Stimulated activated CD4-positive, alpha-beta T cell treated with anti-CD3 and anti-CD28 coated beads, Interleukin-4, amount 100 ng/mL, for 48 hours (primary cell): ENCODE measurements around the gene SLC1A1.
A peak's percentile ranks its signal among the peaks of the same experiment; 100 is the strongest.

ENCODE experiments used
- DNase-seq, 2 donors: peaks; one replicate each; pipeline ENCODE4 v3.0.0-alpha.2; 2020; ENCODE audit warnings: low read depth in 2 of 2

SLC1A1 gene

DNA sequence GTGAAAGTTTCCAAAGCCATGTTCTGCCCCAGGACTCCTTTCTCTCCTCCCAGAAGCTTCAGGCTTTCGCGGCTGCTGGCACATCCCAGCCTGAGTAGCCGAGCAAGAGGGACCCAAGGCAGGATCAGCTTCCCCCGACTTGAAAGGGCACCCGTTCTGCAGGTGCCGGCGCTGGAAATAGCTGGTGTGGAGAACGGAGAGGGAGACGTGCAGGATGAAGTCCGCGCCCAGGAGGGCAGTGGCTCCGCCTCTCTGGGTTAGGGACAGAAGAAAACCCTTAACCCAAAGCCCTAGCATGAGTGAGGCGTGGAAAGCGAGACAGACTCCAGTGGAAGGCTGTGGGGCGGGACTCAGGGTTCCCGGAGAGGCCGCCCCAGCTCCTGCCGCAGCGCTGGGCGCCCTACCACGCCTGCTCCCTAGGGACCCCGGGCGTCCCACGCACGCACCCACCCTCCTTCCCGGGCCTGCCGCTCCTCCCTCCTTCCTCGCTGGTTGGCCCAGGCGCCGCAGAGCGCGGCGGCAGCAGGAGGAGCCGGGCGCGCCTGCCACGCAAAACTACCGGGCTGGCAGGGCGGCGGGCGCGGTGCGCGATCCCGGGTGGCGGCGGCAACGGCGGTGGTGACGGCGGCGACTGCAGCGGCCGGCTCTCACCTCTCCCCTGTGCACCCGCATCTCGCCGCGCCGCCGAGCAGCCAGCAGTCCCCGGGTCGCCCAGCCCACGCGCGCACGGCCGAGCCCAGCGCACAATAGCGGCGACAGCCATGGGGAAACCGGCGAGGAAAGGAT is at the start of gene SLC1A1:
Gene SLC1A1, plus strand, starts transcription at position 550 of the 786 bp plus-strand sequence. Its CDS starts 212 bp downstream, at position 762.
- DNase-seq: peak; percentile 15

DNA sequence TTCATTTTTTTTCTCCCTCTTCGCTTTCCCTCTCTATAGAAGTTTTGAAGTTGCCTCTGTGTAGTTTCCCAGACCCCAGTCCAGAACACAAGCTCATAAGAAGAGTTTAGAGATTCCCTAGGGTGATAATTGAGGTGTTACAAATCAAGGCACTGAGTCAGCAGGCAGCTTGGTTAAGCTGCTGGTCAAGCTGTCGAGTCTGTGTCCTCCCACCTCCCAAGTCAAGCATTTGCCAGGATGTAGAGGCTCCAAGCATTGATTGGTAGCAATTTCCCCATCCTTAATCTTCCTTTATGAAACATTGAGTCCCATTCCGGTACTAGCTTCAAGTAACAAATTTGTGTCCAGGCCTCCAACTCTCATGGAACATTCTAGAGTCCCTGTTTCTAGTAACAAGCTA is 47.5 kb upstream of the SLC1A1 start:
- no peak for DNase-seq

DNA sequence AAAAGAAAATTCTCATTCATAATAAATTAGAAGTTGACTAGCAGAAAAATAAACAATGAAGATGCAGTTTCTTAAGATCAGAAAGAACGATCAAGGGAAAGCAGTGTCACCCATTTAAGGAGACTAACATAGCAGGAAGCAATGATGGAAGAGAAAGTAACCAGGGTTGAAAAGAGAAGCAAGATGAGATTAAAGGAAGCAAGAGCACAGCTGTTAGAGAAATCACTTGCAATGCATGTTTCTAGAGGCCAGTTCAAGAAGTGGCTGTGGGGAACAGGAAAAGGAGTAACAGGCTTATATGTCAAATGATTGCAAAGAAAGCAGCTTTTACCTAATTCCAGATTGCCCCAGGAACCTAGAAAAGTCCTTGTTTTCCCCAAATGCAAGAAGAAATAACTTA is 46.8 kb upstream of the SLC1A1 start:
- no peak for DNase-seq

DNA sequence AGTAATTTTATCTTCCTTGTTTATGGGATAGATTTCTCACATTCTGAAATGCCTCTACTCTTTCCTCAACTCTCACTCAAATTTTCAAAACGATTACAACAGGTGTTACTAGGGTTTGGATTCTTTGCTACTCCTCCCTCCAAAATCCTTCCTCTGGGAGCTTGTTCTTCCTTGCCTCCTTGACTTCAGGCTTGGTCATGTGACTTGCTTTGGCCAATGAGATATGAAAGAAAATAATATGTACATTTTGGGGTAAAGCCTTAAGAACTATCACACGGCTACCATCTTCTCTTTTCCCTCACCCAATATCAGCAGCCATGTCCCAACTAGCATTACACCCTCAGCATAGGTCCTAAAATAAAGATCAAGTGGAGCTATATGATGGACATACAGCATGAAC is 28.8 kb upstream of the SLC1A1 start:
- DNase-seq: no peak

DNA sequence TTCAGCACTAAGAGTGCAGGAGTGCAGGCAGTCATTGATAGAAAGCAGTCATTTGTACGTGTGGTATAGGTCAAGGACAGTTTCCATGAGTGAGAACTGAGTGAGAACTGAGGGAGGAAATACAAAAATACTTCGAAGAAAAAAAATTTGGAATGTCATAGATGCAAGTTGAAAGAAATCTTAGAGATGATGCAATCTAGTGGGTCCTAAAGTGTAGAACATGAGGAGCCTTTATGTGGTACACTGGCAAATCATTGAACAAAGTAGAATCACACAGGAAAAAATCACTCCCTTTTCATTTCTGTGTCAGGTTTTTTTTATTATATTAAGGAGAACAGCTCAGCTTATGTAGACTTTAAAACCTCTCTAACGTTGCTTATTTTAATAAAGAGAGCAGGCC is 26.4 kb upstream of the SLC1A1 start:
- DNase-seq: no peak

DNA sequence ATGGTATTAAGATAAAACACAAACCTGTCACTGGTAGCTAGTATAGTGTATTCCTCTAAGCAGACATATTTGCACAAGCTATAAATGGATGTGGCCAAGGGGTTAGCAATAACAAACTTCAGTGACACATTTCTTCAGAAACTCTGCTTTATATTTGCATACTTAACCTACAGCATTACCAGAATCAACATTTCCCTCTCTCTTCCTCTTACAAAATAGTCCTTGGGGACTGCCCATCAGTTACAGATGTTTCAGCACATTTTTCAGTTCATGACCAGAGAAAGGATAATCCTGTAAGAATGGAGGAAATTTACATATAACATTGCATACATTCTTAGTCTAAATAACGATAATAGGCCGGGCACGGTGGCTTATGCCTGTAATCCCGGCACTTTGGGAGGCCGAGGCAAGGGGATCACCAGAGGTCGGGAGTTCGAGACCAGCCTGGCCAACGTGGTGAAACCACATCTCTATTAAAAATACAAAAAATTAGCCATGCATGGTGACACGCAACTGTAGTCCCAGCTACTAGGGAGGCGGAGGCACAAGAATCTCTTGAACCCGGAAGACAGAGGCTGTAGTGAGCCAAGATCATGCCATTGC is 25.3 kb upstream of the SLC1A1 start:
- no peak for DNase-seq

DNA sequence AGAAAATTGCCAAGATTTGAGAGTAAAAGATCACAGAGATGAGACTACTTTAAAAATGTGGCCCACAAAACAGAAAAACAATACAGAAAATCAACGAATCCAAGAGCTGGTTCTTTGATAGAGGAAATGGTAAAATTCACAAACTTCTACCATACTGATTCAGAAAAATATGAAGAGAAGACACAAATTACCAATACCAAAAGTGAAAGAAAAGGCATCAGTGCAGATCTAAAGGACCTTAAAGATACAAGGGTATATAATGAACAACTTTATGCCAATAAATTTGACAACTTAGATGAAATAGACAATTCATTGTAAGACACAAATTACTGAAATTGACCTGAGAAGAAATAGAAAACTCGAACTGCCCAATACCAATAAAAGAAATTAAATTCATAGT is 24.4 kb upstream of the SLC1A1 start:
- DNase-seq: no peak

DNA sequence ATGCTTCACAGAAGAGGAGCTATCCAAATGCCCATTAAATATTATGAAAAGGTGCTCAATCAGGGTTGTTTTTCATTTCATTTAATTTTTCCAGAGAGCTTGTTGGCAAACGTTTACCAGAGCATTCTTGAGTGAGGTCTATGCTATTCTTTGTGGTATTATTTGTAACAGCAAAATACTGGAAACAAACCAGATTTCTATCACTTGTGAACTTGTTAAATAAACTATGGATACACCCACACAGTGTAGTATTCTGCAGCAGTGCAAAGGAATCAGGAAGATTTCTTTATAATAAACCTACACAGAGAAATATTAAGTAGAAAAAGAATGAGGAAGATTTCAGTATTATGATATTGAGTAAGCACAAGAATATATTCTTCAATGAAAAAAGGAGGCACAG is 15.0 kb upstream of the SLC1A1 start:
- no peak for DNase-seq

DNA sequence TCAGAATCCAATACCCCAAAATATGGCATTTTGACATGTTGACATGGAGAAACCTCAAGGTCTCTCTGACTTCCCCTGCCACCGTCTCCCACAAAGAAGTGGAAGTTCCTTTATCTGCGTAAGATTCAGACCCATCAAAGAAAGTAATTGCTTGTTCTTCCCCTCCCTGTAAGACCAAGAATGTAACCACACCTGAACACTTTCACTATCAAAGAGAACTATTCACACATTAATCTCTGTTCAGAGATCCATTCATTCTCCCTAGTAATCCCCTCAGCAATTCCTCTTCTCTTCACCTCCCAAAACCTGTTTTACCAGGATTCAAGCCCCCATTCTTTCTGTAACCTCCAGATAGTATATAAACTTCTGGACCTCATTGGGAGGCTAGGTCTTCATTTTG is 4.1 kb upstream of the SLC1A1 start:
- no peak for DNase-seq

DNA sequence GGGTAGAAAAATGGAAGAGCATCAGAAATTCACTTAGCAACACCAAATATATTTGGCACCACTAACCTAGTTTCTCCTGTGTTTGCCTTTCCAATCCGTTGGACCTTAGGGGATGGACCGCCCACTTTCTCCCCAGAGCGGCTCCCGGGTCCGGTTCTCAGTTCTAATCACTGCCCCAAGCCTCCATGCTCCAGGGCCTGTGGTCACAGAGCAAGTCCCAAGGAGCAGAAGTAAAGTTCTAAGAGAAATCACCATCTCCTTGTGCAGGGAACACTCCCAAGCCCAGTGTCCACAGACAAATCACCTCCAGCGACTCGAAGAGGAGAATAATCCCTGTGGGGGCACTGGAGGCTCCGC is 728 bp upstream of the SLC1A1 start:
- no peak for DNase-seq

DNA sequence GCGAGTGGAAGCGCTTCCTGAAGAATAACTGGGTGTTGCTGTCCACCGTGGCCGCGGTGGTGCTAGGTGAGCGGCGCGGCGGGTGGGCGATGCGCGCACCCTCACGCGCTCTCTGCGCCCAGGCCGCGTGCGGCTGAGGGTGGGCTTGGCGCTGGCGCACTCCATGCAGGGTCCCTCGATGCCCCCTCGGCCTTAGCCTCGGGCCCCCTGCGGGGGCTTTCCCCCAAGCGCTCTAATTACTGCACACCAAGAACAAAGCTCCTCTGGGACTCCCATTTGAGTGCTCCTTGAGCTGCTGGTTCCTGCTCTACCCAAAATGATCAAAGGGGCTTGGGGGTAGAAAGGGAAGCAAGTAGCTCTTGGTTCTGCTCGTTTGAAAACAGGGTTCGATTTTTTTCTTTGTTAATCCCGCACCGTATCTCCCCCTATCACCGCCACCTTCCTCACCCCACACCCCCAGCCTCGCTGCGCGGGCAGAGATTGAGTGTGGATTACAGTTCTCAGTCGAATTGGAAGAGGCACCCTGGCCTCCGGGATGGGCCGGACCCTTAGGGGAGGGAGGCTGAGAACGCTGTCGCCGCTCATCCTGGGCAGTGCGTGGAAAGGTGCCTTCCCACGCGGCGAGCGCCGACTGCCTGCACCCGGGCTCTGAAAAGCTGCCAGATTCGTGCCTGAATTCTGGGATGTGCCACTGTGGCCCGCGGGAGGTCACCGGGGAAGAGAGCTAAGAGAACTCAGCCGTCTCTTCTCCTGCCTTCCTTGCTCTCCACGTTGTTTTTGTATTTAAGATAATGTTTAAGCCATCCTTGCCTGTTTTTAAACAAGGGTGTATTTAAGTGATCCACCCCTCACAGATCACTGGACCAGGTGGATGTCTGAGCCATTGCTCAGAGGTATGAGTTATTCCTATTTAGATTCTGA is 697 bp downstream of the SLC1A1 start:
- peak in 1 of 2 donors; percentile 6 for DNase-seq

DNA sequence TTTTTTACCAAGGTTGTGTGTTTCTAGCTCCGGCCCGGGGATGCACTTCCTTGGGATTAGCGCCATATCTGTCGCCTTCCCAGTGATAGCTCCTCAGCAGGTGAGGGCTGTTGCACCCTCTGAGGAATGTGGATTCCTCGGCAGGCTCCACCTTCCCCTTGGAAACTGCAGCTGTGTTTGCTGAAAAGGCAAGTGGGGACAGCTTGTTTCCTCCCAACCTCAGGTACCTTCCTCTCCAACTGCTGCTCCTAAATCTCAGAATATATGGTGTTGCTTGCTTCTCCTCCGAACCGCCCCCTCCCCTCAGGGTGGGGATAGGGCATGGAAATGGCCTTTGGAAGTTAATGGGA is 1.3 kb downstream of the SLC1A1 start:
- no peak for DNase-seq

DNA sequence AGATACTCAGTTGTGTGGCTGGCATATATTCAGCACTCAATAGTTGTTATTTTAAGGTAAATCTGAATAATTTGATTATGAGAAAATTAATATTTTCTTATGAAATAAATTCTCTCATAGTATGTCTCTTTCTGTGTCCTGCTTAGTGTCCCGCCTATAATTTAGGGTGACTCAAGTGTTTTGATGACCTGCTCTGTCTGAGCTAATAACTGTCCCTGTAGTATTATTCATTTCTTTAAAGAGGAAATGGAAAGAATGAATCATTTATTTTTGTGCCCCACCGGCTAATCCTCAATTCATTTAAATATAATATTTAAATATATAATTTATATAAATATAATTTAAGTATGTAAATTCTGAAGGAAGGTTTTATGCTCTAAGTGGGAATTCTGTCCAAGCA is 4.1 kb downstream of the SLC1A1 start:
- no peak for DNase-seq

DNA sequence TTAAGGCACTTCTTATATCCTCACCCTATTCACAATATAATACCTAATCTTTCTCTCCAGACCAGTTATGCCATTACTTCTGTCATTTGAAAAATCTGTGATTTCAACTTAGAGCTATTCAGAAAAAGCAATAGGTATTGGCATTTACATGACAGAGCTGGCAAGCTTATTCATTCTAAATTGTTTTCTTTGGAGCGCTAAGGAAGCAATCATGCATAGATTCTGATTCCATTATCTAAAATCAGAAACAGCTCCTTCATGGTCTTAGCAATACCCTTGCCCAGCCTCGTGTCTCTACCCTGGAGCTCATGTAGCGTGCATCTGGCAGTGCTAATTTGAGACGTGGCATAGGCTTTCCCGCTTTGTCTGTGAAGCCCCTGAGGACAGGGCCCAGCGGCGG is 4.5 kb downstream of the SLC1A1 start:
- no peak for DNase-seq

DNA sequence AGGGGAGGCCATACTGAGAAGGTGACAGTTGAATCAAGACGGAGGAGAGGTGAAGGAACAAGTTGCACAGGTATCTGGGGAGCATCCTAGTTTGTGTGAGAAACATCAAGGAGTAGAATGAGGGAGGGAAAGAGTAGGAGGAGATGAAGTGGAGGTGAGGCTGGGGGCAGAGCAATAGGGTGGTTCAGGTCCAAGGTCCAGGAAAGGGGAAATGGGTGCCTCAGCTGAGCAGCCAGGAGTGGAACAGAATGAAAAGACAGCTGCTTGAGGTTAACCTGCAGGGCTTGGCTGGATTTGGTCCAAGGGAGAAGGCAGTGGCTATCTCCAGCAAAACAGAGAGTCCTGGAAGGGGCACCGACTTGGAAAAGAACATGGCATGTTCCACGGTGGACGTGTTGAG is 5.3 kb downstream of the SLC1A1 start:
- DNase-seq: no peak

DNA sequence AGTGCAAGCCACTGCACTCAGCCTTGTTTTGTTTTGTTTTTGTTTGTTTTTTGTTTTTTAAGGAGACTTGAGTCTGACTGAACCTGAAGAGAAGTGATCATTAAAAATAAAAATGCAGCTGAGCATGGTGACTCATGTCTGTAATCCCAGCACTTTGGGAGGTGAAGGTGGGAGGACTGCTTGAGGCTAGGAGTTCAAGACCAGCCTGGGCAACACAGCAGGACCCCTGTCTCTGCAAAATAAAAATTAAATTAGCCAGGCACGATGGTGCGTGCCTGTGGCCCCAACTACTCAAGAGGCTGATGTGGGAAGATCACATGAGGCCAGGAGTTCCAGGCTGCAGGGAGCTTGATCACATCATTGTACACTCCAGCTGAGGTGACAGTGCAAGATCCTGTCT is 6.2 kb downstream of the SLC1A1 start:
- DNase-seq: no peak

DNA sequence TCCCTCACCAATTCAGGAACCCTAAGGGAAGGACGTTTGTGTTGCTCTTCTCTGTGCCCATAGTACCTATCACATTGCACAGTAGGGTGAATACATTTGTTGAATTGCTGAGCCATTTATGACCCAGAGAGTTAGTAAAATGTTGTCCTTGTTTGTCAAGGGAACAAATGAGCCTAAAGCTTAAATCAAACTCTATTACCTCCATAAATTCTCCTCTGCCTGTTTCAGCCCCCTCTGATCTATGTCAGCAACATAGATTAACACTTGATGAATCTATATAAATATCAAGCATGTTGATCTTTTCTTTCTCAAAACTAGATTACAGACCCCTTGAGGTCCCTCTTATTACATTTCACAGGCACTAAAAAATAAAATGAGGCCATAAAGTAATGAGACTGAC is 7.1 kb downstream of the SLC1A1 start:
- no peak for DNase-seq

DNA sequence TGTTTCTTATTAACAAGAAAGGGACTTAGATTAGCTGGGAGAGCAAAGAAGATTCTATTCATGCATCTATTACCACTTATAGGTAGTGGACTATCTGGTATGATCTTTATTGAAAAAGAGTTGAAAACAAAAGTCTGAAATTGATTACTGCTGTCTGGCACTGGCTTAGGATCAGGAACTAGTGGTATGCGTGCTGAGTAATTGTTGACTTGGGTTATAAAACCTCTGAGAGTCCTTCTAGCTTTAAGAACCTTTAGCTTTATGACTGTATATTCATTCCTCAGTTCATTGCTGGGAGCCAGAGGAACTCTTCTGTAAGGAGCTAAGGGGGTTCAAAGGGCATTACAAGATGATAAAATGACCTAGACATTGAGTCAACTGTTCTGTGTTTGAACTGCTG is 7.6 kb downstream of the SLC1A1 start:
- no peak for DNase-seq

DNA sequence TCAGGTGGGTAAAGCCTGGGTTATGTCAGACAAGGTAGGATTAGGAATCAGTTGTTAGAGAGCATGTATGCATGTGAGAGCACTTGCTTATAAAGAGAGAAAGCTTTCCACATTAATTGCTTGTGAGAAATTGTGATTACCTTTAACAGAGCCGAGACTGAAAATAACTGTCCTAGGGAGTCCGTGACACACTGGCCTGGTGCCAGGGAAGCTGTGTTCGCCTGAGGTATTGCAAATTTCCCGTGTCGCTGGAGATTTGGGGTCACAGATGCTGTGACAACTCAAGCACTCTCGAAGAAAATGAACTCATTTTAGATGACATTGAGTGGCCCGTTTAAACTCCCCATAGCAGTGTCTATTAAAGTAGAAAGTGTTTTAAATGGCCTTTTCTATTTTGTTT is 9.6 kb downstream of the SLC1A1 start:
- no peak for DNase-seq

DNA sequence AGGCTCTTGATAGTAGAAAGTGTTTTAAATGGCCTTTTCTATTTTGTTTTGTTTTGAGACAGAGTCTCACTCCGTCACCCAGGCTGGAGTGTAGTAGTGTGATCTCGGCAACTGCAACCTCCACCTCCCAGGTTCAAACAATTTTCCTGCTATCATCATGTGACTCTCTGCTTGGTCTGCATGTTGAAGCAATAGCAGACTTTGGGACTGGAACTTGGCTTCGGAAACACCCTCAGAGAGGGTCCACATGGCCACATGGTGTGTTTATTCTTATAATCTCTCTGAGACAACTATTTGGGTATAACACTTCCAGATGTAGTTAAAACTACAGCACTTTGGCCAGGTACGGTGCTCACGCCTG is 10.9 kb downstream of the SLC1A1 start:
- DNase-seq: no peak

DNA sequence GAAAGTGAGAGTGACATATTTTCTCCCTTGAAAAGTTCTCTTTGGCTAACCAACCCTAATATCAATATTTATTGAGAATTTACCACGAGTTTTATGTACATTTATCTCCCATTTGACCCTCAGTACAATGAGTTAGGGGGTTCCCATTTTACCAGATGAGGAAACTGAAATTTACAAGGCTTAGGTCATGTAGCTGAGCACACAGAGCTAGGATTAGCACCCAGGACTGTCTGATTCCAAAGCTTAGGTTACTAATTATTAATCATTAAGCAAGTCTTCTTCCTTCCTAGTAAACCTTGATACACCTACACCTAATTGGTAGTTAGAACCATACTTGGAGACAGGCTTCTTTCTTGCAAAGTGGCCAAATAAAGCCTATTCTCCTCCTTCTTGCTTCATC is 12.2 kb downstream of the SLC1A1 start:
- no peak for DNase-seq

DNA sequence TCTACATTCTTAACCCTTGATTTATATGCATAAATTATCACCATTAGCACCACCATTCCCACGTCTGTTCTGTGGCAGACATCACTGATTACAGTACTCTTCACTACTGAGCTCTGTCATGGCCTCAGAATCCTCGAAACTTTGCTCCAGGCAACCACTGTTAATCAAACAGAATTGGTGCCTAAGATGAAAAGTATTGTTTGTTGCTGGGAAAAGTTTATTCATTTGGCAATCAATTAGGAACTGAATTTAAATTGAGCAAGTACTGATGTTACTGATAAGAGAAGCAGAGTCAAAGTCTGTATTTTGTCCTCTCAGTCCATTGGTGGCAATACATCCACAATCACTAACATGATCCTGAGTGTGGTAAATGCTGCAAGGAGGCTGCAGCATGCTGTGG is 12.8 kb downstream of the SLC1A1 start:
- DNase-seq: no peak

DNA sequence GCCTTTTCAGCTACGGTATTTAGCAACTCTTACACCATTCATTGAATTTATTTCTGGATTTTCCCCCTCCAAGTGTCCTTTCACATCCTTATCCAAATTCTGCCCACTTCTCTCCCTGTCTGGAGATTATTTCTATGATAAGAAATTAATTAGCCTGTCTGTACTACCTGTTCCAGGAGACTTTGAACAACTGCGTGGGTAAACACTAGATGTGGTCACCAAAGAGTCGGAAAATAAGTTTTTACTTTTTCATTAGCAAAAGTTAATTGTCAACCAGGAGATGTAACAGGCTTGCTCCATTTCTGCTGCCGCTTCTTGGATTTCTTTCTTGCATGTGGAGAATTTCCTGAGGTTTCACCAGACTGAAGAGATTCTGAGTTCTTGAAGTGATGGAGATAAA is 14.0 kb downstream of the SLC1A1 start:
- DNase-seq: no peak
